Glutamatergic neuron (in vitro differentiated cells): ENCODE measurements around the gene GJB5. TPM values are rescaled to one million over a fixed set of nuclear protein-coding genes. Genes with fewer than 3 reads are reported as not detected.

ENCODE experiments used
- DNase-seq: peaks from one replicate; pipeline ENCODE4 v3.0.0; 2022
- H3K27ac Mint-ChIP-seq: one replicate; pipeline ENCODE4 v1.8.0; 2020; ENCODE audit warnings: mild to moderate bottlenecking, mixed read lengths, inconsistent platforms; ENCODE audit not compliant: unreplicated experiment
- H3K27me3 Mint-ChIP-seq: one replicate; pipeline ENCODE4 v1.8.0; 2020; ENCODE audit warnings: mild to moderate bottlenecking, moderate library complexity, mixed read lengths, inconsistent platforms; ENCODE audit not compliant: unreplicated experiment
- H3K36me3 Mint-ChIP-seq: one replicate; pipeline ENCODE4 v1.8.0; 2020; ENCODE audit warnings: mild to moderate bottlenecking, mixed read lengths, inconsistent platforms; ENCODE audit not compliant: unreplicated experiment
- H3K4me1 Mint-ChIP-seq: one replicate; pipeline ENCODE4 v1.8.0; 2020; ENCODE audit warnings: mild to moderate bottlenecking, low read depth, mixed read lengths, inconsistent platforms; ENCODE audit not compliant: unreplicated experiment
- H3K4me3 Mint-ChIP-seq: one replicate; pipeline ENCODE4 v1.8.0; 2020; ENCODE audit warnings: mild to moderate bottlenecking, mixed read lengths, inconsistent platforms; ENCODE audit not compliant: unreplicated experiment
- H3K9me3 Mint-ChIP-seq: one replicate; pipeline ENCODE4 v1.8.0; 2020; ENCODE audit warnings: mild to moderate bottlenecking, moderate library complexity, mixed read lengths, inconsistent platforms; ENCODE audit not compliant: unreplicated experiment
- CTCF ChIP-seq: fragments of 200-600 bp; sonication (generic); IDR thresholded peaks from one replicate; pipeline ENCODE4 v1.5.0; 2021; ENCODE audit not compliant: partially characterized antibody, unreplicated experiment
- total RNA-seq: library from RNA; stranded (reverse); fragmentation: NEBNext Ultra II Directional; extraction: Animal tissue kit (Norgen Biotek cat#: 25700); gene quantifications from one replicate; pipeline ENCODE4 v1.2.1, GENCODE V29; 2021; ENCODE audit not compliant: unreplicated experiment

GJB5 gene
- total RNA-seq, 1 donor from 2014 or later, result not detected

- Mint-ChIP-seq H3K4me1 (no peaks in the 10 kb centered on the region), H3K27me3 (peaks cover 2% of the 10 kb centered on the region), H3K4me3 (no peak overlapping the region), H3K9me3 (peaks cover 2% of the 10 kb centered on the region), H3K36me3 (peaks cover 3% of the 10 kb centered on the region), H3K27ac (no peak overlapping the region)
- TF ChIP-seq CTCF, result no peak
- no peak for DNase-seq
These were observed 7.0 kb downstream of the GJB5 start for GRCh38 chr1:34761776-34762307.

- H3K4me3 Mint-ChIP-seq, result no peak overlapping the region
- no peak for DNase-seq
These were observed 7.8 kb downstream of the GJB5 start for GRCh38 chr1:34762474-34763141.

GRCh38 chr1:34763142-34763781 lies 8.4 kb downstream of the GJB5 start:
- Mint-ChIP-seq H3K4me3 (no peak overlapping the region), H3K27ac (no peak overlapping the region), H3K36me3 (peaks cover 3% of the 10 kb centered on the region), H3K27me3 (peaks cover 2% of the 10 kb centered on the region), H3K4me1 (no peaks in the 10 kb centered on the region), H3K9me3 (peaks cover 2% of the 10 kb centered on the region)
- TF ChIP-seq CTCF, result no peak
- no peak for DNase-seq

More at GRCh38 chr1:34762474-34763141, 7.8 kb downstream of the GJB5 start:
- Mint-ChIP-seq H3K9me3 (peaks cover 2% of the 10 kb centered on the region), H3K36me3 (peaks cover 3% of the 10 kb centered on the region), H3K27ac (no peak overlapping the region), H3K27me3 (peaks cover 2% of the 10 kb centered on the region), H3K4me1 (no peaks in the 10 kb centered on the region)
- no peak for TF ChIP-seq CTCF

GRCh38 chr1:34768856-34769255 lies 14.0 kb downstream of the GJB5 start:
- H3K27me3 Mint-ChIP-seq, result peaks cover 2% of the 10 kb centered on the region
- H3K4me3 Mint-ChIP-seq, result no peak overlapping the region
- no peak overlapping the region for H3K27ac Mint-ChIP-seq
- no peak for DNase-seq
- H3K4me1 Mint-ChIP-seq, result no peaks in the 10 kb centered on the region
- no peak for TF ChIP-seq CTCF
- H3K9me3 Mint-ChIP-seq, result no peaks in the 10 kb centered on the region
- H3K36me3 Mint-ChIP-seq, result no peaks in the 10 kb centered on the region
